ENCODE measurements around the gene TOMM34.

The TOMM34 gene

GRCh38 chr20:44908987-44909871, 51.0 kb downstream of the TOMM34 start:
- peaks cover 20% of the 10 kb centered on the region for H3K4me1 ChIP-seq (ENCODE audit: control insufficient read depth, insufficient read depth, low read length)
- no peak for DNase-seq (ENCODE audit: low read depth)
- H3K9me3 ChIP-seq (ENCODE audit: control insufficient read depth, low read length), result no peaks in the 10 kb centered on the region
- H3K4me3 ChIP-seq (ENCODE audit: low read length), result peak overlapping the region; percentile 86
- H3K9ac ChIP-seq (ENCODE audit: low read length), result peak overlapping the region; percentile 81
- peaks cover 64% of the 10 kb centered on the region for H3K36me3 ChIP-seq (ENCODE audit: control insufficient read depth, insufficient read depth, low read length, severe bottlenecking)
- no peaks in the 10 kb centered on the region for H3K27me3 ChIP-seq (replicated peaks; ENCODE audit: control insufficient read depth, insufficient read depth, low read length)

- Histone ChIP-seq H3K9ac (ENCODE audit: low read length) (no peak overlapping the region), H3K27me3 (replicated peaks; ENCODE audit: control insufficient read depth, insufficient read depth, low read length) (no peaks in the 10 kb centered on the region), H3K36me3 (ENCODE audit: control insufficient read depth, insufficient read depth, low read length, severe bottlenecking) (peaks cover 86% of the 10 kb centered on the region), H3K4me3 (ENCODE audit: low read length) (no peak overlapping the region), H3K9me3 (ENCODE audit: control insufficient read depth, low read length) (no peaks in the 10 kb centered on the region), H3K4me1 (ENCODE audit: control insufficient read depth, insufficient read depth, low read length) (peaks cover 25% of the 10 kb centered on the region)
- no peak for DNase-seq (ENCODE audit: low read depth)
These were observed 55.8 kb downstream of the TOMM34 start for GRCh38 chr20:44904377-44904776.

GRCh38 chr20:44901974-44902373, 58.2 kb downstream of the TOMM34 start:
- H3K4me1 ChIP-seq (ENCODE audit: control insufficient read depth, insufficient read depth, low read length), result peaks cover 32% of the 10 kb centered on the region
- H3K9ac ChIP-seq (ENCODE audit: low read length), result no peak overlapping the region
- H3K9me3 ChIP-seq (ENCODE audit: control insufficient read depth, low read length), result no peaks in the 10 kb centered on the region
- no peaks in the 10 kb centered on the region for H3K27me3 ChIP-seq (replicated peaks; ENCODE audit: control insufficient read depth, insufficient read depth, low read length)
- H3K36me3 ChIP-seq (ENCODE audit: control insufficient read depth, insufficient read depth, low read length, severe bottlenecking), result peaks cover 65% of the 10 kb centered on the region
- DNase-seq (ENCODE audit: low read depth), result no peak
- H3K4me3 ChIP-seq (ENCODE audit: low read length), result no peak overlapping the region

GRCh38 chr20:44900231-44900854, 59.9 kb downstream of the TOMM34 start:
- Histone ChIP-seq H3K4me1 (ENCODE audit: control insufficient read depth, insufficient read depth, low read length) (peaks cover 33% of the 10 kb centered on the region), H3K9ac (ENCODE audit: low read length) (no peak overlapping the region), H3K27me3 (replicated peaks; ENCODE audit: control insufficient read depth, insufficient read depth, low read length) (no peaks in the 10 kb centered on the region), H3K36me3 (ENCODE audit: control insufficient read depth, insufficient read depth, low read length, severe bottlenecking) (peaks cover 48% of the 10 kb centered on the region), H3K4me3 (ENCODE audit: low read length) (no peak overlapping the region), H3K9me3 (ENCODE audit: control insufficient read depth, low read length) (no peaks in the 10 kb centered on the region)
- DNase-seq (ENCODE audit: low read depth), result no peak

- no peaks in the 10 kb centered on the region for H3K9me3 ChIP-seq (ENCODE audit: control insufficient read depth, low read length)
- peak overlapping the region; percentile 7 for H3K4me3 ChIP-seq (ENCODE audit: low read length)
- H3K9ac ChIP-seq (ENCODE audit: low read length), result no peak overlapping the region
- no peaks in the 10 kb centered on the region for H3K27me3 ChIP-seq (replicated peaks; ENCODE audit: control insufficient read depth, insufficient read depth, low read length)
- peaks cover 34% of the 10 kb centered on the region for H3K4me1 ChIP-seq (ENCODE audit: control insufficient read depth, insufficient read depth, low read length)
- DNase-seq (ENCODE audit: low read depth), result no peak
- H3K36me3 ChIP-seq (ENCODE audit: control insufficient read depth, insufficient read depth, low read length, severe bottlenecking), result peaks cover 23% of the 10 kb centered on the region
These were observed 63.1 kb downstream of the TOMM34 start for GRCh38 chr20:44897133-44897532.

- H3K27me3 ChIP-seq (replicated peaks; ENCODE audit: control insufficient read depth, insufficient read depth, low read length), result no peaks in the 10 kb centered on the region
- peaks cover 17% of the 10 kb centered on the region for H3K36me3 ChIP-seq (ENCODE audit: control insufficient read depth, insufficient read depth, low read length, severe bottlenecking)
- H3K9me3 ChIP-seq (ENCODE audit: control insufficient read depth, low read length), result no peaks in the 10 kb centered on the region
- peak overlapping the region; percentile 20 for H3K4me3 ChIP-seq (ENCODE audit: low read length)
- peak; percentile 61 for DNase-seq (ENCODE audit: low read depth)
- peaks cover 35% of the 10 kb centered on the region for H3K4me1 ChIP-seq (ENCODE audit: control insufficient read depth, insufficient read depth, low read length)
- no peak overlapping the region for H3K9ac ChIP-seq (ENCODE audit: low read length)
These were observed 63.6 kb downstream of the TOMM34 start for GRCh38 chr20:44896583-44896982.

- H3K4me3 ChIP-seq (ENCODE audit: low read length), result no peak overlapping the region
- H3K9ac ChIP-seq (ENCODE audit: low read length), result no peak overlapping the region
- peaks cover 46% of the 10 kb centered on the region for H3K4me1 ChIP-seq (ENCODE audit: control insufficient read depth, insufficient read depth, low read length)
- no peaks in the 10 kb centered on the region for H3K27me3 ChIP-seq (replicated peaks; ENCODE audit: control insufficient read depth, insufficient read depth, low read length)
- DNase-seq (ENCODE audit: low read depth), result no peak
- peaks cover 7% of the 10 kb centered on the region for H3K36me3 ChIP-seq (ENCODE audit: control insufficient read depth, insufficient read depth, low read length, severe bottlenecking)
- no peaks in the 10 kb centered on the region for H3K9me3 ChIP-seq (ENCODE audit: control insufficient read depth, low read length)
These were observed 65.2 kb downstream of the TOMM34 start for GRCh38 chr20:44894959-44895358.

Measured in adipocyte (in vitro differentiated cells).